Type B pancreatic cell (in vitro differentiated cells): ENCODE data around the gene GJB4. TPM values are rescaled to one million over a fixed set of nuclear protein-coding genes. Genes with fewer than 3 reads are reported as not detected.
"Not testable (repeated sequence)": the region's sequence is repeated elsewhere in the genome, so short reads cannot be mapped to it uniquely, and the experiment has no call there.

Experiments used
- DNase-seq: peaks from one replicate; pipeline ENCODE4 v3.0.0; 2021; ENCODE audit warnings: mixed read lengths; ENCODE audit not compliant: unreplicated experiment; ENCODE audit errors: extremely low spot score
- H3K27ac Mint-ChIP-seq: 2 replicates; pipeline ENCODE4 v1.8.0; 2021; ENCODE audit warnings: mild to moderate bottlenecking, mixed read lengths
- H3K27me3 Mint-ChIP-seq: 2 replicates; pipeline ENCODE4 v1.8.0; 2021; ENCODE audit warnings: mixed read lengths
- H3K36me3 Mint-ChIP-seq: 2 replicates; pipeline ENCODE4 v1.8.0; 2021; ENCODE audit warnings: mixed read lengths
- H3K4me1 Mint-ChIP-seq: one replicate; pipeline ENCODE4 v1.8.0; 2021; ENCODE audit warnings: mixed read lengths; ENCODE audit not compliant: unreplicated experiment
- H3K4me3 Mint-ChIP-seq: 2 replicates; pipeline ENCODE4 v1.8.0; 2021; ENCODE audit warnings: mild to moderate bottlenecking, mixed read lengths
- H3K9me3 Mint-ChIP-seq: 2 replicates; pipeline ENCODE4 v1.8.0; 2021; ENCODE audit warnings: mixed read lengths
- CTCF ChIP-seq: fragments of 200-600 bp; sonication (generic); conservative IDR thresholded peaks from 2 replicates; pipeline ENCODE4 v1.5.0; 2021; ENCODE audit warnings: antibody characterized with exemption, mild to moderate bottlenecking
- total RNA-seq: library from RNA; stranded (reverse); gene quantifications from 2 replicates; pipeline ENCODE4 v1.2.1, GENCODE V29; 2021; ENCODE audit warnings: low replicate concordance

The GJB4 gene
- total RNA-seq, 1 donor from 2014 or later, result 0.48 TPM

GRCh38 chr1:34808051-34808810 lies 48.7 kb downstream of the GJB4 start:
- no peaks in the 10 kb centered on the region for H3K27me3 Mint-ChIP-seq
- no peaks in the 10 kb centered on the region for H3K36me3 Mint-ChIP-seq
- no peak for TF ChIP-seq CTCF
- no peak for DNase-seq
- H3K9me3 Mint-ChIP-seq, result peaks cover 4% of the 10 kb centered on the region
- H3K4me3 Mint-ChIP-seq, result no peak overlapping the region
- no peak overlapping the region for H3K27ac Mint-ChIP-seq
- H3K4me1 Mint-ChIP-seq, result no peaks in the 10 kb centered on the region

DNA sequence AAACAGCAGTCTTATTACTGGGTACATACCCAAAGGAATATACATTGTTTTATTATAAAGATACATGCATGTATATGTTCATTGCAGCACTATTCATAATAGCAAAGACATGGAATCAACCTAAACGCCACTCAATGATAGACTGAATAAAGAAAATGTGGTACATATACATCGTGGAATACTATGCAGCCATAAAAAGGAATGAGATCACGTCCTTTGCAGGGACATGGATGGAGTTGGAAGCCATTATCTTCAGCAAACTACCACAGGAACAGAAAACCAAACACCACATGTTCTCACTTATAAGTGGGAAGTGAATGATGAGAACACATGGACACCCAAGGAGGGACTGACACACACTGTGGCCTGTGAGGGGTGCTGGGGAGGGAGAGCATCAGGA lies 51.2 kb downstream of the GJB4 start:
- not testable (repeated sequence) for H3K4me3 Mint-ChIP-seq, H3K9me3 Mint-ChIP-seq, DNase-seq, H3K4me1 Mint-ChIP-seq, H3K27me3 Mint-ChIP-seq, H3K27ac Mint-ChIP-seq, H3K36me3 Mint-ChIP-seq

Other genes starting within 250 kb of the GJB4 start
- 2.0 and 7.5 TPM in 2 replicates for gene GJB5, start 4.7 kb upstream of the GJB4 start, total RNA-seq
- gene GJB3, start 21.5 kb downstream of the GJB4 start, total RNA-seq, result 6.5 and 19.5 TPM in 2 replicates
- 0.67 and 0.87 TPM in 2 replicates for gene GJA4, start 33.3 kb downstream of the GJB4 start, total RNA-seq
- 39.0 and 45.6 TPM in 2 replicates for gene SMIM12, start 100.0 kb downstream of the GJB4 start, total RNA-seq
- gene DLGAP3, start 169.9 kb downstream of the GJB4 start, total RNA-seq, result 1.0 and 1.4 TPM in 2 replicates
- 6.6 and 9.9 TPM in 2 replicates for gene TMEM35B, start 225.6 kb downstream of the GJB4 start, total RNA-seq